CD4-positive, alpha-beta T cell (primary cell): ENCODE measurements around the gene SLC6A4. TPM values are rescaled to one million over a fixed set of nuclear protein-coding genes. Genes with fewer than 3 reads are reported as not detected.

Experiments used
- ATAC-seq: fragments of 200-7000 bp; cut with Tn5 transposase; one replicate; pipeline ENCODE4 v1.10.0; 2022; ENCODE audit warnings: mild to moderate bottlenecking; ENCODE audit not compliant: poor library complexity
- CTCF ChIA-PET: fragments of 350-600 bp; sonication (Branson Sonifier 250); formaldehyde crosslinking; loops from one replicate; lab custom pipeline; 2021; ENCODE audit warnings: antibody characterized with exemption, inconsistent platforms; lab: Charles Lee
- POLR2A ChIA-PET: fragments of 350-600 bp; sonication (Branson Sonifier 250); formaldehyde crosslinking; loops from one replicate; lab custom pipeline; 2021; ENCODE audit warnings: antibody characterized with exemption, inconsistent platforms; lab: Charles Lee
- DNase-seq, 14 experiments: peaks; one replicate each; pipeline ENCODE4 v3.0.0-alpha.2; 2013 to 2020; ENCODE audit warnings: mixed read lengths in 2 of 14
- H3K27ac ChIP-seq, 2 donors: one replicate each; pipeline versions ENCODE4 v1.5.1 to v1.7.0; 2013; ENCODE audit warnings: low read length in 2 of 2, low read depth in 1 of 2, mild to moderate bottlenecking in 1 of 2
- H3K27me3 ChIP-seq, 2 experiments: 1 replicate in 1 of 2; 2 replicates in 1 of 2; pipeline versions ENCODE4 v1.6.1 to v1.7.0; 2013; ENCODE audit warnings: low read length in 2 of 2, control low read depth in 1 of 2, mild to moderate bottlenecking in 1 of 2, moderate library complexity in 1 of 2; ENCODE audit not compliant: insufficient read depth in 2 of 2, control insufficient read depth in 1 of 2
- H3K36me3 ChIP-seq: one replicate; pipeline ENCODE4 v1.6.1; 2013; ENCODE audit warnings: low read length, control low read depth; ENCODE audit not compliant: insufficient read depth
- H3K4me1 ChIP-seq: one replicate; pipeline ENCODE4 v1.6.1; 2013; ENCODE audit warnings: low read length, control low read depth; ENCODE audit not compliant: insufficient read depth
- H3K4me3 ChIP-seq: one replicate; pipeline ENCODE4 v1.5.1; 2013; ENCODE audit warnings: mild to moderate bottlenecking, low read length, moderate library complexity
- H3K9me3 ChIP-seq, 2 experiments: 1 replicate in 1 of 2; 2 replicates in 1 of 2; pipeline versions ENCODE4 v1.6.1 to v1.7.0; 2013; ENCODE audit warnings: low read length in 2 of 2, mild to moderate bottlenecking in 2 of 2, control low read depth in 1 of 2, moderate library complexity in 1 of 2; ENCODE audit not compliant: control insufficient read depth in 1 of 2, insufficient read depth in 1 of 2
- H3K27ac Mint-ChIP-seq: one replicate; pipeline ENCODE4 v1.8.0; 2020; ENCODE audit warnings: mixed read lengths
- H3K27me3 Mint-ChIP-seq: one replicate; pipeline ENCODE4 v1.8.0; 2021; ENCODE audit warnings: mixed read lengths
- H3K36me3 Mint-ChIP-seq: one replicate; pipeline ENCODE4 v1.8.0; 2021; ENCODE audit warnings: low read depth, mixed read lengths
- H3K4me1 Mint-ChIP-seq: one replicate; pipeline ENCODE4 v1.8.0; 2021; ENCODE audit warnings: low read depth, mixed read lengths
- H3K4me3 Mint-ChIP-seq: one replicate; pipeline ENCODE4 v1.8.0; 2020; ENCODE audit warnings: mild to moderate bottlenecking, mixed read lengths
- H3K9me3 Mint-ChIP-seq: one replicate; pipeline ENCODE4 v1.8.0; 2020; ENCODE audit warnings: mixed read lengths
- CTCF ChIP-seq: fragments of 200-600 bp; IDR thresholded peaks from one replicate; pipeline ENCODE4 v1.8.0; 2022; ENCODE audit warnings: antibody characterized with exemption, mild to moderate bottlenecking
- intact Hi-C, 2 experiments: fragments of 100-400 bp; cut with DNase I in 1 of 2; cut with micrococcal nuclease in 1 of 2; formaldehyde crosslinking; loops; one replicate each; pipeline versions ENCODE4 v1.15.1 to v1.9.0; 2023 to 2025; cut with DNase I, micrococcal nuclease
- total RNA-seq, 174 experiments: library from RNA in 2 of 174; stranded (reverse) in 2 of 174; gene quantifications; one replicate each; pipeline ENCODE4 v1.2.3 and lab custom pipeline; 2021 to 2026

The SLC6A4 gene
- total RNA-seq, 2 experiments from 2014 or later, result not detected

GRCh38 chr17:30237296-30238002 lies 2.0 kb upstream of the SLC6A4 start:
- Histone ChIP-seq H3K4me1 (peaks cover 33% of the 10 kb centered on the region), H3K27me3 (peaks cover 46 to 52% of the 10 kb centered on the region in 2 experiments), H3K27ac (no peak overlapping the region), H3K36me3 (no peaks in the 10 kb centered on the region), H3K9me3 (peaks cover 0 to 9% of the 10 kb centered on the region in 2 experiments), H3K4me3 (no peak overlapping the region)
- intact Hi-C loops, result no loop called here
- no peak overlapping the region for H3K4me3 Mint-ChIP-seq
- H3K36me3 Mint-ChIP-seq, result no peaks in the 10 kb centered on the region
- no peaks in the 10 kb centered on the region for H3K9me3 Mint-ChIP-seq
- TF ChIP-seq CTCF, result no peak
- H3K4me1 Mint-ChIP-seq, result peaks cover 22% of the 10 kb centered on the region
- H3K27ac Mint-ChIP-seq, result no peak overlapping the region
- CTCF ChIA-PET, result no interaction called here
- POLR2A ChIA-PET, result no interaction called here
- H3K27me3 Mint-ChIP-seq, result peaks cover 73% of the 10 kb centered on the region
- ATAC-seq, result no peak
- DNase-seq, result no peak

GRCh38 chr17:30236766-30237165 lies 1.3 kb upstream of the SLC6A4 start:
- ATAC-seq (no peak), DNase-seq (peak in 2 of 14 experiments; percentile 17 to 32)
- TF ChIP-seq CTCF, result no peak
- Histone ChIP-seq H3K27me3 (peaks cover 46 to 58% of the 10 kb centered on the region in 2 experiments), H3K4me3 (no peak overlapping the region), H3K36me3 (no peaks in the 10 kb centered on the region), H3K9me3 (peaks cover 0 to 9% of the 10 kb centered on the region in 2 experiments), H3K27ac (no peak overlapping the region), H3K4me1 (peaks cover 33% of the 10 kb centered on the region)
- peaks cover 80% of the 10 kb centered on the region for H3K27me3 Mint-ChIP-seq
- H3K4me1 Mint-ChIP-seq, result peaks cover 22% of the 10 kb centered on the region
- no peak overlapping the region for H3K4me3 Mint-ChIP-seq
- no peaks in the 10 kb centered on the region for H3K36me3 Mint-ChIP-seq
- H3K27ac Mint-ChIP-seq, result no peak overlapping the region
- intact Hi-C loops, result no loop called here
- ChIA-PET POLR2A (no interaction called here), CTCF (no interaction called here)
- H3K9me3 Mint-ChIP-seq, result no peaks in the 10 kb centered on the region

- Mint-ChIP-seq H3K4me1 (peaks cover 22% of the 10 kb centered on the region), H3K27me3 (peaks cover 81% of the 10 kb centered on the region), H3K36me3 (no peaks in the 10 kb centered on the region), H3K27ac (no peak overlapping the region), H3K4me3 (peak overlapping the region; percentile 58), H3K9me3 (no peaks in the 10 kb centered on the region)
- intact Hi-C loops, result no loop called here
- peaks cover 0 to 9% of the 10 kb centered on the region in 2 experiments for H3K9me3 ChIP-seq
- H3K27ac ChIP-seq, result no peak overlapping the region
- ATAC-seq (no peak), DNase-seq (no peak)
- no peaks in the 10 kb centered on the region for H3K36me3 ChIP-seq
- H3K27me3 ChIP-seq, result peaks cover 46 to 61% of the 10 kb centered on the region in 2 experiments
- H3K4me1 ChIP-seq, result peaks cover 33% of the 10 kb centered on the region
- ChIA-PET POLR2A (no interaction called here), CTCF (no interaction called here)
- H3K4me3 ChIP-seq, result no peak overlapping the region
- no peak for TF ChIP-seq CTCF
Observed at GRCh38 chr17:30236297-30236624, 764 bp upstream of the SLC6A4 start.
